Esophagus muscularis mucosa (tissue), 4 donors: Measurements from ENCODE around the gene DNM3. TPM values are rescaled to one million over a fixed set of nuclear protein-coding genes. Genes with fewer than 3 reads are reported as not detected.
"Not testable (repeated sequence)": the region's sequence is repeated elsewhere in the genome, so short reads cannot be mapped to it uniquely, and the experiment has no call there.

Experiments used
- DNase-seq: peaks from one replicate; pipeline ENCODE4 v3.0.0-alpha.2; 2017; ENCODE audit errors: extremely low spot score
- H3K27ac ChIP-seq, 4 donors: fragments of 200-600 bp; sonication (generic); replicated peaks in 1 of 4; 1 replicate in 3 of 4; 2 replicates in 1 of 4; pipeline ENCODE4 v1.5.1; 2016 to 2019; ENCODE audit warnings: mild to moderate bottlenecking in 1 of 4
- H3K27me3 ChIP-seq, 4 donors: fragments of 200-600 bp; sonication (generic); one replicate each; pipeline versions ENCODE4 v1.5.1 to v1.6.0; 2016 to 2019
- H3K36me3 ChIP-seq, 4 donors: fragments of 200-600 bp; sonication (generic); one replicate each; pipeline ENCODE4 v1.5.1; 2016 to 2019
- H3K4me1 ChIP-seq, 4 donors: fragments of 200-600 bp; sonication (generic); one replicate each; pipeline ENCODE4 v1.5.1; 2016 to 2019
- H3K4me3 ChIP-seq, 4 donors: fragments of 200-600 bp; sonication (generic); 1 replicate in 2 of 4; 2 replicates in 2 of 4; pipeline ENCODE4 v1.5.1; 2016 to 2019; ENCODE audit warnings: mild to moderate bottlenecking in 4 of 4, moderate library complexity in 1 of 4
- H3K9me3 ChIP-seq, 4 donors: fragments of 200-600 bp; sonication (generic); 1 replicate in 3 of 4; 2 replicates in 1 of 4; pipeline ENCODE4 v1.5.1; 2016 to 2019
- EP300 ChIP-seq: sonication (generic); formaldehyde crosslinking; IDR thresholded peaks from one replicate; pipeline ENCODE4 v1.6.1; 2017; ENCODE audit warnings: antibody characterized with exemption
- POLR2A ChIP-seq: fragments of 450-650 bp; IDR thresholded peaks from one replicate; pipeline ENCODE4 v1.6.1; 2017; ENCODE audit warnings: antibody characterized with exemption, moderate library complexity, mild to moderate bottlenecking, low read depth
- POLR2AphosphoS5 ChIP-seq, 2 donors: sonication (generic); formaldehyde crosslinking; IDR thresholded peaks; one replicate each; pipeline ENCODE4 v1.6.1; 2017; ENCODE audit warnings: antibody characterized with exemption in 2 of 2
- WGBS: methylation state at CpG from one replicate; pipeline ENCODE4 v1.1.5; 2018; 5-methylcytosine and 5-hydroxymethylcytosine counted together
- intact Hi-C: fragments of 100-400 bp; cut with DNase I; formaldehyde crosslinking; loops from one replicate; pipeline ENCODE4 v1.15.1; 2023
- total RNA-seq, 4 donors: library from RNA; depleted of rRNA; stranded (reverse); fragments of >200 nt; gene quantifications; one replicate each; pipeline versions ENCODE4 v1.1.0 to v1.2.1, GENCODE V29; 2016
- TF ChIP-seq, protein P1 (sequence below), 3 experiments: fragments of 200-600 bp in 2 of 3; fragments of 450-650 bp in 1 of 3; sonication (generic) in 2 of 3; IDR thresholded peaks; one replicate each; pipeline ENCODE4 v1.5.1; 2017 to 2019; ENCODE audit warnings: antibody characterized with exemption in 3 of 3, mild to moderate bottlenecking in 2 of 3, moderate library complexity in 1 of 3

Gene DNM3
- total RNA-seq, 4 donors from 2014 or later: 3.3 to 6.4 (median 3.9) TPM

DNA sequence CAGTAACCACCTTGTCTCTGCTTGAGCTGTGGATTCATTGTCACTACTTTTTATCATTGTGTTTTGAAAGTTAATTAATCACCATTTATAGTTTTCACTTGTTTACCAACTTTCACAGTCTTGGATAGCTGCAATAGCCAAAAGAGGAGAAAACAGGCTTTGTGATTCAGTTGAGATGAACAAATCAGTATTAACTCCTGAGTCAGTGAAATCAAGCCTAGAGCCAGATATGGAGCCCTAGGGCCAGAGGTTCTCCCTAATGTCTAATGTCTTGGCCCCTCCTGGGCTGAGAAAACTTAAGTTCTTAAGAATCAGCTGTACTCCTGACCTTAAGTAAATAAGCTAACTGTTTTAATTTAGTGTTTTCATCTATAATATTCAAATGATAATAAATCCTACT is 228.8 kb downstream of the DNM3 start:
- intact Hi-C loops: no loop called here
- H3K4me1 ChIP-seq: no peaks in the 10 kb centered on the region
- H3K27me3 ChIP-seq: no peaks in the 10 kb centered on the region
- TF ChIP-seq, protein P1, sequence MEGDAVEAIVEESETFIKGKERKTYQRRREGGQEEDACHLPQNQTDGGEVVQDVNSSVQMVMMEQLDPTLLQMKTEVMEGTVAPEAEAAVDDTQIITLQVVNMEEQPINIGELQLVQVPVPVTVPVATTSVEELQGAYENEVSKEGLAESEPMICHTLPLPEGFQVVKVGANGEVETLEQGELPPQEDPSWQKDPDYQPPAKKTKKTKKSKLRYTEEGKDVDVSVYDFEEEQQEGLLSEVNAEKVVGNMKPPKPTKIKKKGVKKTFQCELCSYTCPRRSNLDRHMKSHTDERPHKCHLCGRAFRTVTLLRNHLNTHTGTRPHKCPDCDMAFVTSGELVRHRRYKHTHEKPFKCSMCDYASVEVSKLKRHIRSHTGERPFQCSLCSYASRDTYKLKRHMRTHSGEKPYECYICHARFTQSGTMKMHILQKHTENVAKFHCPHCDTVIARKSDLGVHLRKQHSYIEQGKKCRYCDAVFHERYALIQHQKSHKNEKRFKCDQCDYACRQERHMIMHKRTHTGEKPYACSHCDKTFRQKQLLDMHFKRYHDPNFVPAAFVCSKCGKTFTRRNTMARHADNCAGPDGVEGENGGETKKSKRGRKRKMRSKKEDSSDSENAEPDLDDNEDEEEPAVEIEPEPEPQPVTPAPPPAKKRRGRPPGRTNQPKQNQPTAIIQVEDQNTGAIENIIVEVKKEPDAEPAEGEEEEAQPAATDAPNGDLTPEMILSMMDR (IDR thresholded peaks at IDR 0.05): no peak
- TF ChIP-seq POLR2AphosphoS5 (IDR thresholded peaks at IDR 0.05): no peak
- TF ChIP-seq POLR2A: no peak
- TF ChIP-seq EP300: no peak
- H3K36me3 ChIP-seq: no peaks in the 10 kb centered on the region
- H3K27ac ChIP-seq: no peak overlapping the region
- no peak for DNase-seq
- H3K4me3 ChIP-seq: no peak overlapping the region
- H3K9me3 ChIP-seq: no peaks in the 10 kb centered on the region

DNA sequence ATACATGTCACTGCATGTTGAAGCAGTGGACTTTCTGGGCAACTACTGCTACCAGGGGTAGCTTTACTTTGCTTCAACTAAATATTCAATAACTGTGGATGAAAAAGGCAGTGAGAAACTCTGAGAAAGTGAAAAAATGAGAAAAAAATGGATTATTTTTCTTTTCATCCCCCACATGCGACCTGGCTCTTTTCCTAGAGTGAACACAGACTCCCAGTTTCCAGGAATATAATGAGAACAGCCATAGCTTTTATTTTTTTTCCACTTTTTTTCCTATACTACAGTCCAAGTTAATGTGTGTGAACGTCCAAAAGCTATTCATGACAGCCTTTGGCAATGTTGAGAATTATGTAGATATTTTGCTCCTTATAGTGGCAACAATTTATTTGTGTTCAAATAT is 230.4 kb downstream of the DNM3 start:
- no peaks in the 10 kb centered on the region for H3K9me3 ChIP-seq
- no peaks in the 10 kb centered on the region for H3K27me3 ChIP-seq
- H3K27ac ChIP-seq: no peak overlapping the region
- DNase-seq: no peak
- no peaks in the 10 kb centered on the region for H3K4me1 ChIP-seq
- WGBS: 65% methylated on average over 2 of the region's 2 CpGs
- no peak overlapping the region for H3K4me3 ChIP-seq
- no peaks in the 10 kb centered on the region for H3K36me3 ChIP-seq
- TF ChIP-seq, protein P1 (IDR thresholded peaks at IDR 0.05): no peak
- TF ChIP-seq POLR2AphosphoS5 (IDR thresholded peaks at IDR 0.05): no peak
- TF ChIP-seq EP300: no peak
- TF ChIP-seq POLR2A: no peak
- intact Hi-C loops: no loop called here

DNA sequence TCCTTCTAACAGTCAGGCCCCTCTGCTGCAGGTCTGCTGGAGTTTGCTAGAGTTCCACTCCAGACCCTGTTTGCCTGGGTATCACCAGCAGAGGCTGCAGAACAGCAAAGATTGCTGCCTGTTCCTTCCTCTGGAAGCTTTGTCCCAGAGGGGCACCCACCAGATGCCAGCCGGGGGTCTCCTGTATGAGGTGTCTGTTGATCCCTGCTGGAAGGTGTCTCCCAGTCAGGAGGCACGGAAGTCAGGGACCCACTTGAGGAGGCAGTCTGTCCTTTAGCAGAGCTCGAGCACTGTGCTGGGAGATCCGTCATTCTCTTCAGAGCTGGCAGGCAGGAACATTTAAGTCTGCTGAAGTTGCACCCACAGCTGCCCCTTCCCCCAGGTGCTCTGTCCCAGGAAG is 238.6 kb downstream of the DNM3 start:
- H3K27ac ChIP-seq, DNase-seq, H3K4me3 ChIP-seq, H3K36me3 ChIP-seq, H3K9me3 ChIP-seq, H3K27me3 ChIP-seq, intact Hi-C loops, H3K4me1 ChIP-seq: not testable (repeated sequence)
- WGBS: 100% methylated on average over 2 of the region's 4 CpGs

DNA sequence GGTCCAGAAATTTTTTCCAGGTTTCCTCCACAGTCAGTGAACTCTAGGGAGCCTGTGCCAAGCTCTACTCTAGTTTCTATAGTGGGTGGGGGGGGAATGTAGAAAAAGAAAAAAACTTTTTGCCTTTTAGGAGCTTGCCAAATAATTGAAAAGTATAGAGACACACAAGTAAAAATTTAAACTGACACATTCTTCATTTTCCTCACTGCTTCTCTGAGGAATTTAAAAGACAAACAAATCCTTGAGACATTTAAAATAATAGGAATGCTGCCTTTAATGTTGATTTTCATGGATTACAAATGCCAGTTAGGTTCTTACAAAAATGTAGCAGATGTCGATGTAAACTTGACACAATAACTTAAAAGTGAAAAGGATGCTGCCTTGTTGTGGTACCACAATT is 241.9 kb downstream of the DNM3 start:
- H3K9me3 ChIP-seq: no peaks in the 10 kb centered on the region
- H3K36me3 ChIP-seq: no peaks in the 10 kb centered on the region
- H3K4me3 ChIP-seq: no peak overlapping the region
- 64% methylated on average over 1 of the region's 1 CpG for WGBS
- no peak for TF ChIP-seq POLR2A
- TF ChIP-seq POLR2AphosphoS5 (IDR thresholded peaks at IDR 0.05): no peak
- TF ChIP-seq, protein P1 (IDR thresholded peaks at IDR 0.05): no peak
- no peak for TF ChIP-seq EP300
- no peak for DNase-seq
- H3K27me3 ChIP-seq: no peaks in the 10 kb centered on the region
- intact Hi-C loops: no loop called here
- H3K4me1 ChIP-seq: no peaks in the 10 kb centered on the region
- H3K27ac ChIP-seq: no peak overlapping the region

DNA sequence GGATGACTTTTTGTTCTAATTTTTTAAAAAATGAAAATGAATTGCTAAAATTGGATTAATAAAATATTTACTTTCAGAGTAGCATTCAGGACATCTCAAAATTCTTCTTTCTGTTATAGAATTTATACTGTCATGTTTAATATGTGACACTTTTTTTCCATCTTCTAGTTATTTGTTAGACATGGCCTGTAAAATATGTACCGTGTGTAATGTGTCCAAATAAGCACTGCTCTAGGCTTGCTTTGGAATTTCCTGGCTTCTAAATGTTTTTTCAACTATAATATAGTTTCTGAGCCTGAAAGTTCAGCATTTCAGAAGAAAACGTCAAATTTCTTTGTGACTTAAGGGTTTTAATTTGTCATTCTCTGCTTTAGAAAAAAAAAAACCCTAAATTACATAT is 243.6 kb downstream of the DNM3 start:
- TF ChIP-seq POLR2A: no peak
- TF ChIP-seq, protein P1 (IDR thresholded peaks at IDR 0.05): no peak
- TF ChIP-seq POLR2AphosphoS5 (IDR thresholded peaks at IDR 0.05): no peak
- TF ChIP-seq EP300: no peak
- Histone ChIP-seq H3K4me1 (no peaks in the 10 kb centered on the region), H3K36me3 (no peaks in the 10 kb centered on the region), H3K9me3 (no peaks in the 10 kb centered on the region), H3K27me3 (no peaks in the 10 kb centered on the region), H3K27ac (no peak overlapping the region), H3K4me3 (no peak overlapping the region)
- DNase-seq: no peak
- 63% methylated on average over 2 of the region's 2 CpGs for WGBS
- intact Hi-C loops: no loop called here
